Gastrocnemius medialis (tissue), 4 donors: ENCODE measurements around the gene CBLIF.

Experiments
- CTCF ChIP-seq, 5 experiments: fragments of 450-650 bp in 3 of 5; fragments of 200-600 bp in 2 of 5; sonication (generic) in 2 of 5; IDR thresholded peaks in 4 of 5; conservative IDR thresholded peaks in 1 of 5; 1 replicate in 4 of 5; 2 replicates in 1 of 5; pipeline ENCODE4 v1.5.1; 2016 to 2019; ENCODE audit warnings: antibody characterized with exemption in 5 of 5, mild to moderate bottlenecking in 3 of 5, moderate library complexity in 3 of 5
- POLR2A ChIP-seq, 2 donors: fragments of 450-650 bp; IDR thresholded peaks; one replicate each; pipeline ENCODE4 v1.6.1; 2017; ENCODE audit warnings: antibody characterized with exemption in 2 of 2, mild to moderate bottlenecking in 2 of 2, moderate library complexity in 2 of 2

- TF ChIP-seq CTCF (IDR thresholded peaks at IDR 0.05 in 4 of 5, conservative IDR thresholded peaks at IDR 0.05 in 1 of 5) (no peak), POLR2A (IDR thresholded peaks at IDR 0.05) (no peak)
Measured at GRCh38 chr11:59841514-59841913, 3.8 kb downstream of the CBLIF start.
